B cell (primary cell): ENCODE data around the gene ZNF557.

Experiments
- CTCF ChIP-seq: fragments of 200-600 bp; IDR thresholded peaks from one replicate; pipeline ENCODE4 v1.8.0; 2022; ENCODE audit warnings: antibody characterized with exemption, mild to moderate bottlenecking
- EZH2 ChIP-seq: IDR thresholded peaks from 2 replicates; pipeline ENCODE4 v1.6.1; 2012; ENCODE audit warnings: borderline replicate concordance, low read depth, mild to moderate bottlenecking, moderate library complexity, low read length; ENCODE audit not compliant: insufficient read depth, poor library complexity, severe bottlenecking

GRCh38 chr19:7113233-7113632 is 43.7 kb downstream of the ZNF557 start:
- TF ChIP-seq CTCF: no peak
- TF ChIP-seq EZH2: no peak
